GM18502 (cell line): ENCODE data around the gene DTNA.
"Not testable (repeated sequence)": the region's sequence is repeated elsewhere in the genome, so short reads cannot be mapped to it uniquely, and the experiment has no call there.

ENCODE experiments used
- ATAC-seq: cut with Tn5 transposase; IDR thresholded peaks from one replicate; pipeline ENCODE4 v1.9.1; 2021; ENCODE audit warnings: mild to moderate bottlenecking; ENCODE audit not compliant: unreplicated experiment, poor library complexity

DTNA gene

GRCh38 chr18:34880882-34881834, 171.1 kb downstream of the DTNA start:
- ATAC-seq = no peak

DNA sequence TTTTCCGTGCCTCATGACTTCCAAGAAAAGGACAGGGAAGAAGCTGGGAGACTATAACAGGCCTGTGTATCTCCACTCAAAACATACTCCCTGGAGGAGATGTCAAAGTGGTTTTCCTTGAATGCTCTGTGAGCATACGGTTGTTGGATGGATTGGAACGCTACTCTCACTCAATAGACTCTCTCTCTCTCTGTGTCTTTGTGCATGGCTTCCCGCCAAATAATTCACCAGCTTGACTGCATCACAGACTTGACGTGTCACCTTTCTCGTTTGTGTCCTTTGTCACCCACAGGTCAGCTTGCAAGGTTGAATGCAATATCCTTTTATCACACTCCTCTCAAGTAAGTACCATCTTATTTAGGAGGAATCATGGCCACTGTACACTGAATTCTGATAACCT, 174.3 kb downstream of the DTNA start:
- no peak for ATAC-seq

- no peak for ATAC-seq
Observed at GRCh38 chr18:34886177-34886576, 176.1 kb downstream of the DTNA start.

DNA sequence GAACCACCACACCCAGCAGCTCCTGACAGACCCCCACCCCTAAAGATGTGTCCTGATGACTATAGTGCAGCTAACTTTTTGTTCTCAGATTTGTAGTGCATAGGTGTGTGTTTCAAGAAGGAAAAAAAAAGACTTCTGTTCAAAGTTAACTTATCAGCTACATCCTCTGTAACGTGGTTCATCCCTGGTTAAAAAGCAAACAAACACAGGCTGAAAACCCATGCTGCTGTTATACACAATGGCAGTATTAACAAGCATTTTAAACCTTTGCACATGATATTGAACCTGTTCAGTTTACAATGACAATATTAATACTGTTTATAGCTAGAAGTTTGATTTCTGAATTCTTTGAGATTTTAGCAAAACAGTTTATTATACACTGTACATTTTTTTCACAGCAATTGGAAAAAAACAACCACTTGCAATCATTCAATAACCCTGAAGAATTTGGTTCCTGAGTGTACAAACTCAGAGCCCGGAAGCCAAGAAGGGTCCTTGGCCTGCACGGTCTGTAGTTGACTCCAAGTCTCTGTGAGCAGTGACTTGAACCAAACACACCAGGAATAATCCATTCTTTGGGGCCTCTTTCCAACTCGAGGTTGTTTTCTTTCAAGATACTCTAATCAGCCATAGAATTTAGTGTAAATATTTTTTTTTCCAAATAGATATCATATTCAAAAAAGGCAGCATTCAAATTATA, 177.9 kb downstream of the DTNA start:
- no peak for ATAC-seq

DNA sequence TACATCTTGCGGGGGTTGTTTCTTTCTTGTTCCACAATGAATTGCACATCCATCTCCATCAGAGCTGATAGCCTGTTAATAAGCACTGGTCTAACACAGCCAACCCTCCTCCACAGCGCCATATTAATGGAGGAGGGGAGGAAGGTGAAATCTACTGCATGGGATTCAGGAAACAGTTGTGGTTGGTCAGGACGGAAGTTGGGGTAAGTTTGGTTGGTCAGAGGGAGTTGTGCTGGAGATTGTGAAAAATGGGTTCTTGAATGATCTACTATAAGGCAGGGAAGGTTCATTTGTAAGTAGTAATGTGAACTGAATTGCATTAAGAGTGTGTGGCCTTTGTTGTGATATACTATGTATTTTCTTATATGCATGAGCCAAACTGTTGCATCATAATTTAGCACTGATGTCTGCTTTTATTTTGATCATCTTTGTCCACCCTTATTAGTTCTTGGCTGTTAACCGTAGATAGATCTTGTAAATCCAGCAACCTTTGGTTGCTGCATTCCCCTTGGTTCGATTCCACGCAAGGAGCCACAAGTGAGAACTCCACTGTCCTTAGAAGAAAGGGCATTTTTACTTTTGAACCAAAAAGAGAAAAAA, 180.5 kb downstream of the DTNA start:
- no peak for ATAC-seq

DNA sequence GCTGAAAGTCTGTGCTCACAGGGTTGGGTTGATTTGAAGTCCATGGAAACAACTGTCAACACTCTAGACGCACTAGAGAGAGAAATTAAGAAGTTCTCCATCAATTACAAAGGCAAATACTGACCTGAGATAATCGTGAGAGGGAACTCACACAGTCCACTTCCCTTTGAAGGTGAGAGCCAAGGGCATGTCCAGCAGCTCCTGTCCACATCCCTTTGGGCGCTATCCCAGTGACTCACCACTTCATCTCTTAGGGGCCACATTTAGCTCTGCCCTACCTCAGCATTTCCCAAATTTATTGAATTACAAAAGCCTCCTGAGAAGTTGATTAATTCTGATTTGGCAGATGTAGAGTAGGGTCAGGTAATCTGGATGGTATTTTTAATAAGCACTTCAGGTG, 182.3 kb downstream of the DTNA start:
- ATAC-seq = no peak

DNA sequence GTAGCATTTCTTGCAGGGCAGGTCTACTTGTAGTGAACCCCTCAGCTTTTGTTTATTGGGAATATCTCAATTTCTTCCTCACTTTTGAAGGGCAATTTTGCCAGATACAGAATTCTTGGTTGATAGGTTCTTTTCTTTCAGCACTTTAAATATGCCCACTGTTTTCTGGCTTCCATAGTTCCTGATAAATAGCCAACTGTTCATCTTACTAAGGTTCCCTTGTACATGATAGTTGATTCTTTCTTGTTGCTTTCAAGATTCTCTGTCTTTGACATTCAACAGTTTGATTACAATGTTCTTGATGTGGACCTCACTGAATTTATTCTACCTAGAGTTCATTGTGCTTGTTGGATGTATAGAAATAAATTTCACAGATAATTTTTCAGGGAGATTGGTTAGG, 183.1 kb downstream of the DTNA start:
- no peak for ATAC-seq

DNA sequence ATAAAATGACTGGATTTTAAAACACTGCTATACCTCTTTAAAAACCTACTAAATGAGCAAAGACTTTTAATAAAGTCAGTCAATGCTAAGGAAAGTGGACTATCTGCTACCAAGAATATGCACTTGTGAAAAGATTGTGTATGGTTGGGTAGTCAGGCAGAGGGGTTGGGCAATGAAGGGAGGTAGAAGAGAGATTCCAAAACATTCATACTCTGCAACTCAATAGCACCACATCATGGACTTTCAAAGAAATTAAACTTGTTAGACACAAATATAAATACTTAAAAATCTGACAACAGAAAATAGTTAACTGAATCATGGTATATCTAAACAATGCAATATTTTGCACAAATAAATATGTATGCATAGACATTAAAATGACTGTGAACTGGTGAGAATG, 191.2 kb downstream of the DTNA start:
- ATAC-seq = no peak

GRCh38 chr18:34904994-34905393, 194.9 kb downstream of the DTNA start:
- no peak for ATAC-seq

DNA sequence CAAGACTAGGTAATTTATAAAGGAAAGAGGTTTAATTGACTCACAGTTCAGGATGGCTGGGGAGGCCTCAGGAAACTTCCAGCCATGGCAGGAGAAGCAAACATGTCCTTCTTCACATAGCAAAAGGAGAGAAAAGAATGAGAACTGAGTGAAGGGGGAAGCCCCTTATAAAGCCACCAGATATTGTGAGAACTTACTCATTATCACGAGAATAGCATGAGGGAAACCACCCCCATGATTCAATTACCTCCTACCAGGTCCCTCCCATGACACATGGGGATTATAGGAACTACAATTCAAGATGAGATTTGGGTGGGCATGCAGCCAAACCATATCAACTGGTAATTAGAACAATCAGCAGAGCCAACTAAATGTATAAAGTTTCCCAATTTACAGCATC, 196.9 kb downstream of the DTNA start:
- not testable (repeated sequence) for ATAC-seq

- ATAC-seq = no peak
Observed at GRCh38 chr18:34909637-34910364, 199.7 kb downstream of the DTNA start.

GRCh38 chr18:34911081-34911480, 201.0 kb downstream of the DTNA start:
- ATAC-seq = no peak

- ATAC-seq = no peak
Observed at GRCh38 chr18:34911661-34912384, 201.7 kb downstream of the DTNA start.

DNA sequence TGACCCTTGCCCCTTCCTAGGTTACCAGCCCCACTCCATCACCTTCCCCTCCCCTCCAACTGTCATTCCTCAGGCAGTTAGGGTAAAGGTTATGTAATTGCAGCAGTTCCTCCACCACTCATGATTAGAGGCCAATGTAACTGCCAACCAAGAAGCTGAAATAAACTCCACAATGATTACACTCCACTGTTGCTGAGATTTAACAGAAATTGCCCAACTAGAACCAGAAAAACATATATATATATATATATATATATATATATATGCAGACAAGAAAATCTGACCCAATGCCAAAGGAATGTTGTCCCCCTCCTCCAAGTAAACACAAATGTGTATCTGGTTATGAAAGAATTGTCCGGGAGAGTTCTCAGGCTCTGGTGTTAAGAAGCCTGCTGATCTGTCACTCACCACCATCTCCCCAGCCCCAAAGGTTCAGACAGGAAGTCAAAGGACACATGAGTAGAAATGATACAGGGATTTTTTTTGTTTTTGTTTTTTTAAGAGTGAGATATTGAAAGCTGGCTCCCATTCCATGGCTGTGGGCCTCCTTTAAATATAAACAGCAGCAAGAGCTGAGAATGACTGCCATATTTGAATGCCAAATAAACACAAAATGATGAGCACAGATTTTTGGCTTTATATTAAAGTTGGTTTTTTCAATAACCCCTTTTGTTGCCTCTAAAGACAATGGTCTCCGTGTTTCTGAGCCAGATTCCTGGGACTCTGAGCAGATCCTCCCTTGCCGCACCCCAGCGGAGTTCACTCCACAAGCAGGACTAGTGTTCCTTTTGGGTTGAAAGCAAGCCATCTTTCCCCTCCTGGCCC, 204.0 kb downstream of the DTNA start:
- no peak for ATAC-seq

DNA sequence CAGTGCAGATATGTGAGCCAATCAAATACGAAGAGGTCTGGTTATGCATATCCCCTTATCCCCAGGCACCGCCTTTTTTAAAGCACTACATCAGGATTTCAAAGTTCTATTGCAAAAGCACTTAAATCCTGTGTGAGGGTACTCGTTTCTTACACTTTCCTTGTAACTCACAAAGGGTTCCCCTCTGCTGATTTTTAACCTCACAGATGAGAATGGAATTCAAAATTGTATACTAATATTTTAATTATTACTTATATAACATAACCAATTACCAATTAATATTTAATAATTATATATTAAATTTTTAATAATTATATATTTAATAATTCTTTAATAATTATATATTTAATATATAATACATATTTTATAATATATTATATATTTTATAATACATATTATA, 204.9 kb downstream of the DTNA start:
- no peak for ATAC-seq

DNA sequence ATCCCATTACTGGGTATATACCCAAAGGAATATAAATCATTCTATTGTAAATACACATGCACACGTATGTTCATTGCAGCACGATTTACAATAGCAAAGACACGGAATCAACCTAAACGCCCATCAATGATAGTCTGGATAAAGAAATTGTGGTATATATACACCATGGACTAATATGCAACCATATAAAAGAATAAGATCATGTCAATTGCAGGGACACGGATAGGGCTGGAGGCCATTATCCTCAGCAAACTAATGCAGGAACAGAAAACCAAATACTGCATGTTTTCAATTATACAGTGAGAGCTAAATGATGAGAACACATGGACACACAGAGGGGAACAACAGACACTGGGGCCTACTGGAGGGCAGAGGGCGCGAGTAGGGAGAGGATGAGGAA, 206.4 kb downstream of the DTNA start:
- not testable (repeated sequence) for ATAC-seq

DNA sequence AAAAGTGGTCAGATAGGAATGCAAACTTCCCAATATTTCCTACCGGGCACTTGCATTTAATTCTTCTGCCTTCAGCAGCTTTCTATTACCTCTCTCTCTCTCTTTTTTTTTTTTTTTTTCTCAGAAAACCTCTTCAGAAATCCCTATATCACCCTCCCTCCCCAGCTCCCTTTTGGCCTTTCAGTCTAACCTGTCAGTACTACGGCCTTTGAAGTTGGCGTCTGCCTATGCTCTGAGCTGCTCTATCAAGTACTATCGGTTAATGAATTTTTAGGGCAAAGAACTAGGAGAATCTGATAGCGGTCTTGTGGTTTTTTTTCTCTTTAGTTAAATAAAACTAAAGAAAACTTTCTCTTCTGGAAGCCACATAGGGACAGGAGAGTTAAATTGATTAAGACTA, 208.8 kb downstream of the DTNA start:
- ATAC-seq = no peak

- no peak for ATAC-seq
Observed at GRCh38 chr18:34921226-34921625, 211.1 kb downstream of the DTNA start.

DNA sequence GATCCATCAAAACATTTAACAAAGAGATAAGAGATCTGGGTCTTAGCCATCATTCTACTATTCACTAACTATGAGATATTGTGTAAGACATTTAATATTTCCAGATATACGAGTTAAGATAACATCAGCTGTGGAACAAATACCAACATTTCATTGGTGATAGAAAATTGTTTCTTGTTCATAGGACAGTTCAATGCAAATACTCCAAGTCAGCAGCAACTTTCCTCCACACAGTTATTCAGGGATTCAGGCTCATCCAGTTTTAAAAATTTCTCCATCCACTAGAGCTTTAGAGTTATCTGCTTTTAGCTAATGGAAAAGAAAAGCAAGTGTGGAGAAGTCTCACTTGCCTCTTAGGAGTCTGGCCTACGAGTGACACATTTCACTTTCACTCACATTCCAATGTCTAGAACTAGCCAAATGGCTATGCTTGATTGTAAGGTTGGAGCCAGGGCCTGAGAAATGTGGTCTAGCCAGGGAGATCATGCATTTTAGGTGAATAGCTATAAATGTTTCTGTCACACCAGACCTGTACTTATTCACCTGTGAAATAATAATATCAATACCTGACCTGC, 211.8 kb downstream of the DTNA start:
- ATAC-seq = no peak
